ENCODE results near the gene LRRC8E.

DNA sequence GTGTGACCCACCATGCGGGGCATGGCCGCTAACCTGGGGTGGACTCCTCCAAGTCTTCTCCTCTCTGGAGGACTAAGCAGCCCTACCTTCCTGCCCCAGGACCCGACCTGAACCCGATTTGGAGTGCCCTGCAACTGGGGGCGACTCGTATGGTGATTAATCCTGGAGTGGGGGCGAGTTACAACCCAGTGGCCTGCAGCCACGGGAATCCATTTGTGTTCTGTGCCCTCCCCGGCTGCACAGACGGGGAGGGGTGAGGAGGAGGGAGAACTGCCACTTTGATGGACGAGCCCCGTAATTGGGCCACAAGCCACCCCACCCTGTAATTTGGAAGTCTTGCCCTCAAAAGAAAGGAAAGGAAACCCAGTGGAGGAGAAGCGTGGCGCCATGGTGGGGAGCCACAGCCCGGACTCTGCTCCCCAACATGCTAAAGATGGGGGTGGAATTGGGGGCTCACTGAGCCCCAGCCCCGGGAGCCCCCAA is 32.2 kb upstream of the LRRC8E start:
- TF ChIP-seq POLR2A (IDR thresholded peaks at IDR 0.05; ENCODE audit: low read length) (no peak), GATA1 (IDR thresholded peaks at IDR 0.05; ENCODE audit: low read depth, low read length) (no peak)

Measured in erythroblast (primary cell).